AG04450 (cell line): ENCODE data around the gene ZIC4. TPM values are rescaled to one million over a fixed set of nuclear protein-coding genes. Genes with fewer than 3 reads are reported as not detected.
A peak's percentile ranks its signal among the peaks of the same experiment; 100 is the strongest.

Experiments used
- CTCF ChIA-PET: fragments of 300-600, 350-600 bp; formaldehyde crosslinking; extraction: SDS; loops from one replicate; lab custom pipeline; 2022; ENCODE audit warnings: antibody characterized with exemption, inconsistent platforms; lab: Charles Lee
- POLR2A ChIA-PET: fragments of 350-600 bp; formaldehyde crosslinking; extraction: SDS; loops from one replicate; lab custom pipeline; 2021; ENCODE audit warnings: antibody characterized with exemption, inconsistent platforms; lab: Yijun Ruan, JAX
- DNase-seq: peaks from one replicate; pipeline ENCODE4 v3.0.0-alpha.2; 2011; ENCODE audit warnings: low read depth, low spot score
- H3K27ac ChIP-seq: one replicate; pipeline ENCODE4 v1.5.1; 2012; ENCODE audit warnings: low read depth, low read length, control low read depth
- H3K27me3 ChIP-seq: one replicate; pipeline ENCODE4 v1.6.0; 2012; ENCODE audit warnings: low read length; ENCODE audit not compliant: control insufficient read depth, insufficient read depth
- H3K4me3 ChIP-seq: 2 replicates; pipeline ENCODE4 v1.5.1; 2011; ENCODE audit warnings: mild to moderate bottlenecking, low read depth, low read length, control low read depth
- H3K9me3 ChIP-seq: 2 replicates; pipeline ENCODE4 v1.5.1; 2012; ENCODE audit warnings: low read length; ENCODE audit not compliant: control insufficient read depth, insufficient read depth
- CTCF ChIP-seq: IDR thresholded peaks from 2 replicates; pipeline ENCODE4 v1.5.1; 2011; ENCODE audit warnings: low read depth, low read length, control low read depth, inconsistent platforms
- polyA plus RNA-seq: library from polyadenylated mRNA; depleted of rRNA; stranded (reverse); fragments of >200 nt; gene quantifications from 2 replicates; pipeline ENCODE4 v1.2.3, GENCODE V29; 2011

ZIC4 gene
- polyA plus RNA-seq, 1 experiment: not detected

GRCh38 chr3:147361454-147362420, 44.6 kb downstream of the ZIC4 start:
- CTCF ChIA-PET: interaction anchor here (0.5 to 0.6 kb wide), 3 partner anchors 45 to 526 kb away, joined by 3 to 15 read pairs (median 7); no protein-coding TSS in a partner anchor
- Histone ChIP-seq H3K4me3 (no peak overlapping the region), H3K9me3 (peaks cover 8% of the 10 kb centered on the region; the same call in 1 of the 2 replicates), H3K27me3 (peaks cover 79% of the 10 kb centered on the region), H3K27ac (no peak overlapping the region)
- TF ChIP-seq CTCF: peak; percentile 47
- POLR2A ChIA-PET: no interaction called here
- DNase-seq: no peak

GRCh38 chr3:147360646-147361453, 45.5 kb downstream of the ZIC4 start:
- CTCF ChIA-PET: interaction anchor here (0.5 to 0.6 kb wide), 3 partner anchors 46 to 525 kb away, joined by 3 to 15 read pairs (median 7); no protein-coding TSS in a partner anchor
- Histone ChIP-seq H3K27me3 (peaks cover 87% of the 10 kb centered on the region), H3K27ac (no peak overlapping the region), H3K9me3 (peaks cover 8% of the 10 kb centered on the region; the same call in 1 of the 2 replicates), H3K4me3 (no peak overlapping the region)
- no peak for TF ChIP-seq CTCF
- POLR2A ChIA-PET: no interaction called here
- DNase-seq: no peak

- no peak overlapping the region for H3K27ac ChIP-seq
- DNase-seq: no peak
- ChIA-PET POLR2A (no interaction called here), CTCF (no interaction called here)
- peaks cover 85% of the 10 kb centered on the region for H3K27me3 ChIP-seq
- H3K9me3 ChIP-seq: peaks cover 8% of the 10 kb centered on the region; the same call in 1 of the 2 replicates
- TF ChIP-seq CTCF: no peak
- H3K4me3 ChIP-seq: no peak overlapping the region
These were observed 46.3 kb downstream of the ZIC4 start for GRCh38 chr3:147360051-147360439.

GRCh38 chr3:147359177-147360050, 46.9 kb downstream of the ZIC4 start:
- H3K27me3 ChIP-seq: peaks cover 87% of the 10 kb centered on the region
- H3K4me3 ChIP-seq: no peak overlapping the region
- no peak for DNase-seq
- H3K9me3 ChIP-seq: peaks cover 12% of the 10 kb centered on the region; the same call in 1 of the 2 replicates
- no peak for TF ChIP-seq CTCF
- H3K27ac ChIP-seq: no peak overlapping the region
- POLR2A ChIA-PET: no interaction called here
- CTCF ChIA-PET: no interaction called here
